Measurements from ENCODE around the gene ANO6.
A peak's percentile ranks its signal among the peaks of the same experiment; 100 is the strongest.

Gene ANO6

GRCh38 chr12:45213107-45213506 is 2.8 kb upstream of the ANO6 start:
- DNase-seq = no peak

GRCh38 chr12:45214071-45214470 is 1.8 kb upstream of the ANO6 start:
- DNase-seq = no peak

GRCh38 chr12:45214749-45215418 is 1.0 kb upstream of the ANO6 start:
- no peak for DNase-seq

GRCh38 chr12:45216230-45216982 is 511 bp downstream of the ANO6 start:
- DNase-seq = peak in 38 of 51 donors; percentile 4 to 84 (median 54)

GRCh38 chr12:45216983-45217485 is 1.1 kb downstream of the ANO6 start:
- no peak for DNase-seq

GRCh38 chr12:45217846-45218245 is 2.0 kb downstream of the ANO6 start:
- no peak for DNase-seq

- no peak for DNase-seq
Measured at GRCh38 chr12:45219621-45220020, 3.7 kb downstream of the ANO6 start.

- no peak for DNase-seq
Measured at GRCh38 chr12:45220363-45220931, 4.6 kb downstream of the ANO6 start.

GRCh38 chr12:45220969-45221368 is 5.1 kb downstream of the ANO6 start:
- no peak for DNase-seq

GRCh38 chr12:45223868-45224267 is 8.0 kb downstream of the ANO6 start:
- no peak for DNase-seq

GRCh38 chr12:45224311-45224710 is 8.4 kb downstream of the ANO6 start:
- DNase-seq = no peak

GRCh38 chr12:45226021-45226420 is 10.1 kb downstream of the ANO6 start:
- DNase-seq = no peak

GRCh38 chr12:45227316-45228067 is 11.6 kb downstream of the ANO6 start:
- DNase-seq = no peak

GRCh38 chr12:45231515-45232145 is 15.7 kb downstream of the ANO6 start:
- DNase-seq = no peak

- DNase-seq = no peak
Measured at GRCh38 chr12:45232146-45232755, 16.4 kb downstream of the ANO6 start.

GRCh38 chr12:45232756-45233372 is 17.0 kb downstream of the ANO6 start:
- DNase-seq = peak in 6 of 51 donors; percentile 2 to 38 (median 20)

GRCh38 chr12:45234139-45234865 is 18.4 kb downstream of the ANO6 start:
- DNase-seq = peak in 8 of 51 donors; percentile 8 to 43 (median 18)

GRCh38 chr12:45235087-45236025 is 19.5 kb downstream of the ANO6 start:
- DNase-seq = peak in 1 of 51 donors; percentile 18
